ENCODE results near the gene ULK2. TPM values are rescaled to one million over a fixed set of nuclear protein-coding genes. Genes with fewer than 3 reads are reported as not detected.

Gene ULK2
- total RNA-seq, 1 donor from 2014 or later: 24.5 TPM

GRCh38 chr17:19857640-19858039 lies 10.1 kb downstream of the ULK2 start:
- TF ChIP-seq, protein P1, sequence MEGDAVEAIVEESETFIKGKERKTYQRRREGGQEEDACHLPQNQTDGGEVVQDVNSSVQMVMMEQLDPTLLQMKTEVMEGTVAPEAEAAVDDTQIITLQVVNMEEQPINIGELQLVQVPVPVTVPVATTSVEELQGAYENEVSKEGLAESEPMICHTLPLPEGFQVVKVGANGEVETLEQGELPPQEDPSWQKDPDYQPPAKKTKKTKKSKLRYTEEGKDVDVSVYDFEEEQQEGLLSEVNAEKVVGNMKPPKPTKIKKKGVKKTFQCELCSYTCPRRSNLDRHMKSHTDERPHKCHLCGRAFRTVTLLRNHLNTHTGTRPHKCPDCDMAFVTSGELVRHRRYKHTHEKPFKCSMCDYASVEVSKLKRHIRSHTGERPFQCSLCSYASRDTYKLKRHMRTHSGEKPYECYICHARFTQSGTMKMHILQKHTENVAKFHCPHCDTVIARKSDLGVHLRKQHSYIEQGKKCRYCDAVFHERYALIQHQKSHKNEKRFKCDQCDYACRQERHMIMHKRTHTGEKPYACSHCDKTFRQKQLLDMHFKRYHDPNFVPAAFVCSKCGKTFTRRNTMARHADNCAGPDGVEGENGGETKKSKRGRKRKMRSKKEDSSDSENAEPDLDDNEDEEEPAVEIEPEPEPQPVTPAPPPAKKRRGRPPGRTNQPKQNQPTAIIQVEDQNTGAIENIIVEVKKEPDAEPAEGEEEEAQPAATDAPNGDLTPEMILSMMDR (IDR thresholded peaks at IDR 0.05; ENCODE audit: insufficient read depth, low read length, poor library complexity, severe bottlenecking): no peak
- no peak for DNase-seq (ENCODE audit: low read depth)
- Histone ChIP-seq H3K36me3 (ENCODE audit: control insufficient read depth, insufficient read depth, low read length) (no peaks in the 10 kb centered on the region), H3K27me3 (ENCODE audit: control insufficient read depth, insufficient read depth, low read length) (no peaks in the 10 kb centered on the region), H3K4me3 (ENCODE audit: low read depth, low read length) (no peak overlapping the region)

DNA sequence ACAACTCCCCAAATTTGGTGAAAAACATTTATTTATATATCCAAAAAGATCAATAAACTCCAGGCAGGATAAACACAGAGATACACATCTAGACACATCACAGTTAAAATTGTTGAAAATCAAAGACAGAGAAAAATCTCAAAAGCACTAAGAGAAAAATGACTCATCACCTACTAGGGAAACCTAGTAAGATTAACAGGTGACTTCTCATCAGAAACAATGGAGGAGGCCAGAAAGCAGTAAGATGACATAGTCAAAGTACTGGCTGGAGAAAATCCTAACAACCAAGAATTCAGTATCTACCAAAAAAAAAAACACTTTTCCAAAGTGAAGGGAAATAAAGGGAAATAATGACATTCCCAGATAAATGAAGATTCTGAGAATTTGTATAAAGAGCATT lies 33.8 kb downstream of the ULK2 start:
- TF ChIP-seq, protein P1 (IDR thresholded peaks at IDR 0.05; ENCODE audit: insufficient read depth, low read length, poor library complexity, severe bottlenecking): no peak
- Histone ChIP-seq H3K27me3 (ENCODE audit: control insufficient read depth, insufficient read depth, low read length) (no peaks in the 10 kb centered on the region), H3K36me3 (ENCODE audit: control insufficient read depth, insufficient read depth, low read length) (no peaks in the 10 kb centered on the region), H3K4me3 (ENCODE audit: low read depth, low read length) (no peak overlapping the region)
- DNase-seq (ENCODE audit: low read depth): no peak

DNA sequence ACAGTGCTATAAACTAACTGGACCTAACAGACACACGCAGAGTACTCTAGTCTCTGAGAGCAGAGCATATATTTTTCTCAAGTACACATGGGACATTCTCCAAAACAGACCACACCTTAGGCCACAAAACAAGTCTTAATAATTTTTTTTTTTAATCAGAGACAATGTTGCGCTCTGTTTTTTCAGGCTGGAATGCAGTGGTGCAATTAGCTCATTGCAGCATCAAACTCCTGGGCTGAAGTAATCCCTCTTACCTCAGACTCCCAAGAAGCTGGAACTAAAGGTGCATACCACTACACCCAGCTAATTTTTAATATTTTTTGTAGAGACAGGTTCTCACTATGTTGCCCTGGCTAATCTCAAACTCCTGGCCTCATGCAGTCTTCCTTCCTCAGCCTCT lies 37.7 kb downstream of the ULK2 start:
- TF ChIP-seq, protein P1 (IDR thresholded peaks at IDR 0.05; ENCODE audit: insufficient read depth, low read length, poor library complexity, severe bottlenecking): no peak
- no peaks in the 10 kb centered on the region for H3K36me3 ChIP-seq (ENCODE audit: control insufficient read depth, insufficient read depth, low read length)
- no peak for DNase-seq (ENCODE audit: low read depth)
- no peak overlapping the region for H3K4me3 ChIP-seq (ENCODE audit: low read depth, low read length)
- H3K27me3 ChIP-seq (ENCODE audit: control insufficient read depth, insufficient read depth, low read length): no peaks in the 10 kb centered on the region

DNA sequence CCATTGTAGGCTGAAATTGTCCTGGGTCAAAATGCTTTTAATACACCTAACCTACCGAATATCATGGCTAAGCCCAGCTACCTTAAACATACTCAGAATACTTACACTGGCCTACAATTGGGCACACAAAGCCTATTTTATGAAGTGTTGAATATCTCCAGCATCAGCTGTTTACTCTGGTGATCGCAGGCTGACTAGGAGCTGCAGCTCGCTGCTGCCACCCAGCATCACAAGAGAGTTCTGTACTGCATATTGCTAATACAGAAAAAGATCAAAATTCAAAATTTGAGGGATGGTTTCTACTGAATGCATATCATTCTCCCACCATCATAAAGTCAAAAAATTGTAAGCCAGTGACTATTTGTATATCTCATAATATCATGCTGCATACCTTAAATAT lies 55.3 kb downstream of the ULK2 start:
- TF ChIP-seq, protein P1 (IDR thresholded peaks at IDR 0.05; ENCODE audit: insufficient read depth, low read length, poor library complexity, severe bottlenecking): no peak
- no peak overlapping the region for H3K4me3 ChIP-seq (ENCODE audit: low read depth, low read length)
- no peaks in the 10 kb centered on the region for H3K27me3 ChIP-seq (ENCODE audit: control insufficient read depth, insufficient read depth, low read length)
- H3K36me3 ChIP-seq (ENCODE audit: control insufficient read depth, insufficient read depth, low read length): no peaks in the 10 kb centered on the region
- no peak for DNase-seq (ENCODE audit: low read depth)

GRCh38 chr17:19805006-19805405 lies 62.7 kb downstream of the ULK2 start:
- Histone ChIP-seq H3K36me3 (ENCODE audit: control insufficient read depth, insufficient read depth, low read length) (peaks cover 1% of the 10 kb centered on the region), H3K4me3 (ENCODE audit: low read depth, low read length) (no peak overlapping the region), H3K27me3 (ENCODE audit: control insufficient read depth, insufficient read depth, low read length) (no peaks in the 10 kb centered on the region)
- TF ChIP-seq, protein P1 (IDR thresholded peaks at IDR 0.05; ENCODE audit: insufficient read depth, low read length, poor library complexity, severe bottlenecking): no peak
- DNase-seq (ENCODE audit: low read depth): no peak

DNA sequence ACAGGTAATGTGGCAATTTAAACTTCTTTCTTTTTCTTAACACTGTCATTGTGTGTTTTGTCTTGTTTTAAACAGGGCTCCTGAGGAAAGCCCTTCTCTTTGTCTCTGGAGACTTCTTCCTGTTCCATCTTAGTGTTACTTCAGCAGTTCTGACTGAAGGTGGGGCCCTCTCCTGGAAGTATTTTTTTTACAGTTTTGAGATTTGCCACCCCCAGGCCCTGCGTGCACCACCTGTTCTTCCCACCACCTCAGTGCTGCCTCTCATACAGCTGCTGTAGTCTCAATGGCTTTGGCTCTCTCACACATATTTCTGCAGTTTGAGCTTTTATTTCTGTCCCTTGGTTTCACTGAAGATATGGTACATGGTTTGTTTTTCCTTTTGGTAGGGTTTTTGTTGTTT lies 67.2 kb downstream of the ULK2 start:
- peaks cover 2% of the 10 kb centered on the region for H3K36me3 ChIP-seq (ENCODE audit: control insufficient read depth, insufficient read depth, low read length)
- no peaks in the 10 kb centered on the region for H3K27me3 ChIP-seq (ENCODE audit: control insufficient read depth, insufficient read depth, low read length)
- no peak for DNase-seq (ENCODE audit: low read depth)
- H3K4me3 ChIP-seq (ENCODE audit: low read depth, low read length): no peak overlapping the region
- TF ChIP-seq, protein P1 (IDR thresholded peaks at IDR 0.05; ENCODE audit: insufficient read depth, low read length, poor library complexity, severe bottlenecking): no peak

Measured in kidney epithelial cell (primary cell).